GM12873 (cell line): ENCODE measurements around the gene AFF4.

Source experiments
- CTCF ChIP-seq: IDR thresholded peaks from 2 replicates; pipeline ENCODE4 v1.5.1; 2012; ENCODE audit warnings: low read depth, mild to moderate bottlenecking, moderate library complexity, low read length, control low read depth; ENCODE audit not compliant: insufficient read depth; ENCODE audit errors: missing control alignments

Gene AFF4

GRCh38 chr5:132905938-132906337 lies 57.5 kb downstream of the AFF4 start:
- peak; percentile 14 for TF ChIP-seq CTCF

- TF ChIP-seq CTCF = no peak
Observed at GRCh38 chr5:132901730-132902129, 61.7 kb downstream of the AFF4 start.

DNA sequence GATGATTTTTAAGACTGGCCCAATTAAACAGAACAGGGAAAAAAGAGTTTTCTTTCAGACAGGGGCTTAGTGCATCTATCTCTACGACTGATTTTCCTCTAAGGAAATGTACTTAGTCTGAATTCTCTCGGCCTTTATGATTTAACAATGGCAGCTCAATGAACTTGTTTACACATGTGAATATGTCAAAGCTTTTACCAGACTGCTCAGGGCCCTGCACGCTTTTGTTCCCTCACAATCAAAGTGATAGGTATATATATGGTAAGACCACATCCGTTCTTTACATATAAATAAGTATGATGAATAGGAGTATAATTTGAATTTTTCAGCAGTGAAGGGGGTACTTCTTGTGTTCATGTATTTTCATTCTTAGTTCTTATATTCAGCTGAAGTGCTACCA lies 62.4 kb downstream of the AFF4 start:
- no peak for TF ChIP-seq CTCF

GRCh38 chr5:132898094-132898493 lies 65.3 kb downstream of the AFF4 start:
- no peak for TF ChIP-seq CTCF

- TF ChIP-seq CTCF = no peak
Observed at GRCh38 chr5:132896685-132897084, 66.7 kb downstream of the AFF4 start.

DNA sequence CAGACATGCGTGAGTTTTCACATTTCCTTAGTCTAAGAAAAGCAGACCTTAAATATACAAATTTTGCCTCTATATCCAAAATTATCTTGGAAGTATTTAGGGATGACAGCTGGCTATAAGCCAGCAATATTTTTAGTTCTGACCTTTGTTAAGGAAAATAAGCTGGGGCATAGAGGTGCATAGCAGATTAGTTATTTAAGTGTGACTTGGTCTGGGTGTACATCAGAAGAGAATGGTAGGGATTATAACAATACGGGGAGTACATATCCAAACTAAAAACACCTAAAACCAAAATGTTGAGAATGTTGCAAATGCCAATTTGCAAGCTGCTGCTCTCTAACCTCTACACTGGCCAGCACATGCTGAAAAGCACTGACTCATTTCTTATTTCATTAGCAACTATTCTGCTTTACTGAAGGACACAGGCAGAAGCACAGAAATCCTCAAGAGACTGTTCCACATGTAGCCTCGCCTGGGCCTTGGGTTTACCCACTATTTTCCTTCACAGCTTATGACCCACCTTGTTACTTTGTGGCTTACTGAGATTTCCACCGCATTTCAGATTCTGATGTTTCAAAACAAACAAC lies 67.6 kb downstream of the AFF4 start:
- no peak for TF ChIP-seq CTCF

- no peak for TF ChIP-seq CTCF
Observed at GRCh38 chr5:132890817-132891216, 72.6 kb downstream of the AFF4 start.

DNA sequence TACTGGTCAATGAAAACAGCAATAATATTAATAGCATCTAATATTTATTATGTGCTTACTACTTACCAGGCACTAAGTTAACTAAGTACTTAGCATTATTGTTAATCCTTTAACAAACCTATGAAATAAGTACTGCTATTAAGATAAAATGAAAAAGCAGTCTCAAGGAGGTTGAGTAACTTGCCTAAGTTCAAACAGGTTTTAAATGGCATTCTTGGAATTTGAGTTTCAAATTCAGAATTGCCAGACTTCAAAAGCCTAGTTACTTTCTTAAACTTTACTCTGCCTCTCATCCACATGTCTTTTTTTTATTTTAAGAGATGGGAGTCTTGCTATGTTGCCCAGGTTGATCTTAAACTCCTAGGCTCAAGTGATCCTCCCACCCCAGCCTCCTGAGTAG lies 73.9 kb downstream of the AFF4 start:
- no peak for TF ChIP-seq CTCF
